Mucosa of rectum (tissue), 2 donors: ENCODE data around the gene KRTAP10-6.
"Not testable (repeated sequence)": the region's sequence is repeated elsewhere in the genome, so short reads cannot be mapped to it uniquely, and the experiment has no call there.

ENCODE experiments used
- H3K27ac ChIP-seq, 2 donors: one replicate each; pipeline ENCODE4 v1.7.0; 2013; ENCODE audit warnings: inconsistent platforms in 2 of 2, low read depth in 2 of 2, low read length in 2 of 2
- H3K27me3 ChIP-seq, 2 donors: one replicate each; pipeline ENCODE4 v1.7.0; 2013; ENCODE audit warnings: low read length in 2 of 2; ENCODE audit not compliant: control insufficient read depth in 2 of 2, insufficient read depth in 2 of 2
- H3K36me3 ChIP-seq, 2 donors: one replicate each; pipeline ENCODE4 v1.7.0; 2013; ENCODE audit warnings: low read length in 2 of 2; ENCODE audit not compliant: control insufficient read depth in 2 of 2, insufficient read depth in 2 of 2
- H3K4me1 ChIP-seq, 2 donors: one replicate each; pipeline ENCODE4 v1.7.0; 2013; ENCODE audit warnings: low read length in 2 of 2, mild to moderate bottlenecking in 1 of 2; ENCODE audit not compliant: control insufficient read depth in 2 of 2, insufficient read depth in 2 of 2
- H3K4me3 ChIP-seq, 2 donors: one replicate each; pipeline ENCODE4 v1.7.0; 2013; ENCODE audit warnings: low read length in 2 of 2
- H3K9ac ChIP-seq, 2 donors: one replicate each; pipeline ENCODE4 v1.7.0; 2013; ENCODE audit warnings: low read length in 2 of 2, low read depth in 1 of 2, mild to moderate bottlenecking in 1 of 2
- H3K9me3 ChIP-seq, 2 donors: one replicate each; pipeline ENCODE4 v1.7.0; 2013; ENCODE audit warnings: low read length in 2 of 2; ENCODE audit not compliant: control insufficient read depth in 2 of 2
- donor health status: healthy.
- donor health status: Normal muscosa, but diverticular disease.

The KRTAP10-6 gene

GRCh38 chr21:44592446-44593311 is at the start of gene KRTAP10-6:
Gene KRTAP10-6, minus strand, starts transcription at chr21:44592505. Its CDS starts 21 bp downstream, at chr21:44592484.
- Histone ChIP-seq H3K9me3 (no peaks in the 10 kb centered on the region), H3K9ac (no peak within 1 kb of the TSS), H3K4me3 (no peak within 1 kb of the TSS), H3K27ac (no peak within 1 kb of the TSS), H3K36me3 (no peaks in the 10 kb centered on the region), H3K4me1 (no peaks in the 10 kb centered on the region), H3K27me3 (peaks cover 0 to 22% of the 10 kb centered on the region in 2 donors)

GRCh38 chr21:44640761-44641160 is 48.5 kb upstream of the KRTAP10-6 start:
- Histone ChIP-seq H3K9me3 (peaks cover 0 to 5% of the 10 kb centered on the region in 2 donors), H3K4me1 (no peaks in the 10 kb centered on the region), H3K27ac (no peak overlapping the region)

GRCh38 chr21:44639331-44639655 is 47.0 kb upstream of the KRTAP10-6 start:
- Histone ChIP-seq H3K27ac (no peak overlapping the region), H3K36me3 (no peaks in the 10 kb centered on the region), H3K9me3 (no peaks in the 10 kb centered on the region), H3K9ac (no peak overlapping the region), H3K27me3 (no peaks in the 10 kb centered on the region), H3K4me1 (no peaks in the 10 kb centered on the region), H3K4me3 (no peak overlapping the region)

More at GRCh38 chr21:44640761-44641160, 48.5 kb upstream of the KRTAP10-6 start:
- Histone ChIP-seq H3K9ac (no peak overlapping the region), H3K27me3 (no peaks in the 10 kb centered on the region), H3K4me3 (no peak overlapping the region), H3K36me3 (no peaks in the 10 kb centered on the region)

- not testable (repeated sequence) for H3K4me3 ChIP-seq, H3K27me3 ChIP-seq, H3K27ac ChIP-seq, H3K9ac ChIP-seq, H3K9me3 ChIP-seq, H3K4me1 ChIP-seq, H3K36me3 ChIP-seq
These were observed 46.4 kb upstream of the KRTAP10-6 start for GRCh38 chr21:44638506-44639330.

GRCh38 chr21:44637851-44638348 is 45.6 kb upstream of the KRTAP10-6 start:
- H3K27me3 ChIP-seq, H3K27ac ChIP-seq, H3K9ac ChIP-seq, H3K4me1 ChIP-seq, H3K9me3 ChIP-seq, H3K36me3 ChIP-seq, H3K4me3 ChIP-seq: not testable (repeated sequence)

GRCh38 chr21:44637018-44637850 is 44.9 kb upstream of the KRTAP10-6 start, which contains the start of gene KRTAP10-10:
Gene KRTAP10-10, plus strand, starts transcription at chr21:44637356. Its CDS starts 62 bp downstream, at chr21:44637418.
- H3K27me3 ChIP-seq, result no peaks in the 10 kb centered on the region
- H3K36me3 ChIP-seq, result no peaks in the 10 kb centered on the region
- no peaks in the 10 kb centered on the region for H3K9me3 ChIP-seq
- no peaks in the 10 kb centered on the region for H3K4me1 ChIP-seq
- H3K9ac ChIP-seq, result no peak within 1 kb of the TSS
- no peak within 1 kb of the TSS for H3K4me3 ChIP-seq
- no peak within 1 kb of the TSS for H3K27ac ChIP-seq

GRCh38 chr21:44636209-44637017 is 44.1 kb upstream of the KRTAP10-6 start:
- H3K9ac ChIP-seq, result no peak overlapping the region
- H3K9me3 ChIP-seq, result no peaks in the 10 kb centered on the region
- no peaks in the 10 kb centered on the region for H3K27me3 ChIP-seq
- H3K36me3 ChIP-seq, result no peaks in the 10 kb centered on the region
- no peaks in the 10 kb centered on the region for H3K4me1 ChIP-seq
- H3K27ac ChIP-seq, result no peak overlapping the region
- no peak overlapping the region for H3K4me3 ChIP-seq

- no peaks in the 10 kb centered on the region for H3K36me3 ChIP-seq
- H3K9me3 ChIP-seq, result peaks cover 0 to 3% of the 10 kb centered on the region in 2 donors
- no peaks in the 10 kb centered on the region for H3K4me1 ChIP-seq
- H3K27ac ChIP-seq, result no peak overlapping the region
- H3K27me3 ChIP-seq, result no peaks in the 10 kb centered on the region
- no peak overlapping the region for H3K4me3 ChIP-seq
- H3K9ac ChIP-seq, result no peak overlapping the region
These were observed 39.8 kb upstream of the KRTAP10-6 start for GRCh38 chr21:44632067-44632466.

- Histone ChIP-seq H3K27me3 (no peaks in the 10 kb centered on the region), H3K36me3 (no peaks in the 10 kb centered on the region), H3K27ac (no peak overlapping the region), H3K4me3 (no peak overlapping the region), H3K4me1 (no peaks in the 10 kb centered on the region), H3K9me3 (peaks cover 0 to 3% of the 10 kb centered on the region in 2 donors), H3K9ac (no peak overlapping the region)
These were observed 38.1 kb upstream of the KRTAP10-6 start for GRCh38 chr21:44630440-44630839.
